HS-27A (cell line): Measurements from ENCODE around the gene PREPL.
"Not testable (repeated sequence)": the region's sequence is repeated elsewhere in the genome, so short reads cannot be mapped to it uniquely, and the experiment has no call there.

Source experiments
- DNase-seq: peaks from one replicate; pipeline ENCODE4 v3.0.0-alpha.2; 2012; ENCODE audit warnings: low read depth, missing footprints

Gene PREPL

DNA sequence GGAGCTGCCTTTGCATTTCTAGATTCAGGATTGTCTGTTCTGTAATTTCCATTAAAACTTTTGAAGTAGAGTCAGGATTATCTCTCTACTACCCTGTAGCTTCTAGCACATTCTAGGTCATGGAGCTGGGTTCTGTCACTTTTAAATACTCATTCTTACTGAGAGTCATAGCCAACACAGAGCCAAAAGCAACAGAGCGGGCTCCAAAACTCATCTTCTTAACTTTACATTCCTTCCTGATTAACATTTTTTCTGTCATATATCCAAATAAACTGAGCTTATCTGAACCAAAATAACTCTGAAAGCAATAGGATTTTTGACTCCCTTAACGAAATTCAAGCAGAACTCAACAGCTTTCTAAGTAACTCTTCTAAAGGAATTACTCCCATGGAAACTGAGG, 12.9 kb downstream of the PREPL start:
- DNase-seq: no peak

- DNase-seq: no peak
Measured at GRCh38 chr2:44347526-44347925, 13.8 kb downstream of the PREPL start.

DNA sequence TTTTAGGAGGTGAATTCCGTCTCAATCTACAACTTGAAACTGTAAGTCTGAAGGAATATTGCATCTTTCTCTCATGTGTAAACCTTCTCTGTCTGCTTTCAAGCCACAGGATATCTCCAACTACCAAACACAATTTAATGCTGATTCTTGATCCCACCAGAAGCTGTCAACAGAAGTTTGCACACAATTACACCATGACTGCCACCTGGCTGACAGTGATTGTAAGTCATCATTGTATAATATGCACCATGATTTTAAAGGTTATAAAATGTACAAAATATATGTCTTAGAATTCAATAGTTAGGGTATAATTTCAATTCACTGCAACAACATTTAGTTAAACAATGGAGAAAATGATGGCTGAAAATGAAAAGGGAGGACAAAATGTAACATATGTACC, 18.4 kb downstream of the PREPL start:
- no peak for DNase-seq

GRCh38 chr2:44335806-44336538, 25.3 kb downstream of the PREPL start:
- DNase-seq: no peak

DNA sequence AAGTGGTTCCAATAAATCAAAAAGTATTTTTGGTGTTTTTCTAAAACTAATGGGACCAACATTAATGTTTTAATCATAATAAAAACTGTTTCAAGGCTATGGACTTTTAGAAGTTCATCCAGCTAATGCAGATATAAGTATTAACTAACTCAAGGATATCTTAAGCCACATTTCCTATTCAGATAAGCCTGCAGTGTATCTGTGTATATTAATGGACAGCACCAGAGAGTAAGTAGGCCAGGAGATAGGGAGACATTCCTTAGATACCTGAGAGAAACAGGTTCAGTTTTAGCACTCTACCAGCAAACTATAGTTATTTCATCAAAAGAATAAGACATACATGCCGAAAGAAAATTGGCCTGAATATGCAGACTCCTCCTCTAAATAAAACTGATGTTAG, 27.3 kb downstream of the PREPL start:
- DNase-seq: no peak

DNA sequence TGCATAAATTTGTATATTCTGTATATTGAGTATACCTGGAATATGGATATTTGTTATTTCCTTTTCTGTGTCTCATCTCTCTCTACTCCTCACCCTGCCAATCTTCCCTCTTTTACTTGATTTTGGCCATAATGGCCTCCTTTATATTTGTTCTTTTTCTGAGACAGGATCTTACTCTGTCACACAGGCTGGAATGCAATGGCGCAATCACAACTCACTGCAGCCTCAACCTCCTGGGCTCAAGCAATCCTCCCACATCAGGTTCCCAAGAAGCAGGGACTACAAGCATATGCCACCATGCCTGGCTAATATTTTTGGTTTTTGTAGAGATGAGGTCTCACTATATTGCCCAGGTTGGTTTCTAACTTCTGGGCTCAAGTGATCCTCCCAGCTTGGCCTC, 30.5 kb downstream of the PREPL start:
- DNase-seq: no peak

- no peak for DNase-seq
Measured at GRCh38 chr2:44329343-44329742, 32.0 kb downstream of the PREPL start.

DNA sequence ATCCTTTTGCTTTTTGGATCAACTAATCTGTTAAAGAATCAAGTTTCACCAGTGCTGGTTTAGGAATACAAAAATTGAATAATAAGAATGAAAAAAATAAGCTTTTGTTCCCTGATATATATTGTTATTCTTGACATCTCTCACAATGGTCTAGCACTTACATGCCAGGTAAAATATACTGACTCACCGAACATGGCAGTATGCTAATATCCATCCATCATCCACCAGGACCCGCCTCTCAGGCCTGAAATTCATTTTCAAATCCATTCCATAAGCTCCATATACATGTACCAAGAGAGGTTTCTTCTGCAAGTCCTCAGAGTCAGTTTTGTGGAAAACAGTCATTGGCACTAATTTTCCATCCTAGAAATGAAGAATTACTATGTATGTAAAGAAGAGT, 32.5 kb downstream of the PREPL start:
- no peak for DNase-seq

DNA sequence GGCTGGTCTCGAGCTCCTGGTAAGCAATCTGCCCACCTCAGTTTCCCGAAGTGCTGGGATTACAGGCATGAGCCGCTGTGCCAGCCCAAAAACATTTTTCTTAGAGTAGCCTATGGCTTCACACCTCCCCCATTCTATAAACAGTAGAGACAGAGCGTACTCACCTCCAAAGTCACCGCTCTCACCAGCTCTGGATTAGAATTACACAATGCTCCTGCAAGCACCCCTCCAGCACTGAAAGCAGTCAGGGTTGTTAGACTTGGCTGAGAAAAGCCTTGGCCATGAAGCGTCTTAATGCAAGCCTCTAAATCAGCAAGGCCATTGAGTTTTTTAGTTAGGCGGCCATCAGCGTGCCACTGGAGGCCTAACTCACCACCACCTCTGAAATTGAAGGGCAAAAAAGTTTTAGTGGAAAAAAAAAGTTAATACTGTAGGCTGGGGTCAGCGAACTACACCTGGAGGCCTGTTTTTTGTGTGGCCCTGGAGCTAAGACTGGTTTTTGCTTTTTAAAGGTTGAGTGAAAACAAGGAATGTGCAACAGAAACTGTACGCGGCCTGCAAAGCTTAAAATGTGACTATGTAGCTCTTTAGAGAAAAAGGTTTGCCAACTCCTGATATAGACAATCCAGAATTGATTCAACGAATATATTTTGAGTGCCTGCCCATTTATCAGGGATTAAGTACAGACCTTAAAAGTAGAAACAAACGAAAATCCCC, 34.6 kb downstream of the PREPL start:
- DNase-seq: no peak

DNA sequence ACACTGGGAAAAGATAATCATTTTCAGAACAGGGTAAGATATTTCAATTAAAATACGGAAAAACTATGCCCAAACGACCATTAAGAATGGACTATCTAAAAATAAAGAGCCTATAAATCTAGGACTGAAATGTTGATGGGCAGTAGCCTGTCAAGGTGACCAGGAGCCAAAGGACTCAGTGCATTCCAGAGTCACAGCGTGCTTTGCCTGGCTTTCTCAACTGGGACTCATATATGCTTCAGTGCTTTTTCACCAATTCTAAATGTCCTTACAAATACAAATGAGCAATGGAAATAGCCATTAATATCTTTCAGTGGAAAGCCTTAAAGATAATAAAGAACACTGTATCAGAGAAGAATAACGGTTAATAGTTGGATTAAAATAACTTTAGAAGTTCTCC, 35.4 kb downstream of the PREPL start:
- no peak for DNase-seq

- no peak for DNase-seq
Measured at GRCh38 chr2:44324971-44325426, 36.3 kb downstream of the PREPL start.

- DNase-seq: no peak
Measured at GRCh38 chr2:44321360-44321759, 39.9 kb downstream of the PREPL start.

DNA sequence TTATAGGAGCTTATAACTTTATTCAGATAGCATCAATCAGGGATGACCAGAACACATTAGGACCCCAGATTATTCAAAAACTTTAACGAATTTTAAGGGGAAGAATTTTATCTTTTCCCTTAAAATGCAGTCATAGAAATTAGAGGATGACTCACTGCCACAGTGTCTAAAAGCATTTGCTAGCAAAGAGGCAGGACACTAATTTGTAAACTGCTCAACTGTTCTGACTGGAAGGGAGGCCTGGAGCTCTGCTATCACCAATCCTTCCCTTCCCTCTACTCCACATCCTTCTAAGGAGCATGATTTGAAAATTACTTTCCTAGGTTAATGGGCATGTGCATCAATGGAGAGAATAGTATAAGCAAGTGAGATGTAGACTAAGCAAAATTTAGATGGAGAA, 40.5 kb downstream of the PREPL start:
- DNase-seq: no peak

DNA sequence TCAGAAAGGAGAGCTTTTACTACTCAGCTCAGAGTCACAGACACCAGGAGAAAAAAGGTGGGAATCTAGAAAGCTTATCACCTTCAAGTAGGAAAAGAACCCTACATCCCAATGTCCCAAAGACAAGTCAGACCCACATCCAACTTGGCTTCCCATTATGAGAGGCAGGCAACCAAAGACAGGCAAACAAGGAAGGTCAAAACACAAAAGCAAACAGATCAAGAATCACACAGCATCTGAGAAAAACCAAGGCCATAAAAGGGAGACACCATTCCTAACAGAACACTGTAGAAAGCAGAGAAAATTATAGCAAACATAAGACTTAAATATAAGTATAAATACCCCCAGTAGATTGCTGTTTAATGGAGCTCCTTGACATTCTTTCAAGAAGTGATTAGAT, 45.3 kb downstream of the PREPL start:
- no peak for DNase-seq

DNA sequence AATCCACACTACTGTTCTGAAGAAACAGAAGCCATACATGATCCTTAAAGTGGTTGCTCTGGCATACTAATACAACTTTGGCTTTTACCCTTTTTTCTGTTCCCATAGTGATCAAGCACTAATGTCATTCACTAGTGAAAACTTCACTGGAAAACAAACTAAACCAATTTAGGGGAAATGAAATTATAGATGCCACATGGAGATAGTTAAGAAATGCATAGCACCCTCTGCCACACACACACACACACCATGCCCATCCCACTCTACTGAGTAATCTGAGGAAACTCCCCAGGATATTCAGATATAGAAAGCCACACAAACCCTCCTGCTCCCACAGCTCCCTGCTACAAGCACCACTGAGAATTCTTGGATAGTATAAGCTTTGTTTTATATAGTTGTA, 46.9 kb downstream of the PREPL start:
- DNase-seq: no peak

DNA sequence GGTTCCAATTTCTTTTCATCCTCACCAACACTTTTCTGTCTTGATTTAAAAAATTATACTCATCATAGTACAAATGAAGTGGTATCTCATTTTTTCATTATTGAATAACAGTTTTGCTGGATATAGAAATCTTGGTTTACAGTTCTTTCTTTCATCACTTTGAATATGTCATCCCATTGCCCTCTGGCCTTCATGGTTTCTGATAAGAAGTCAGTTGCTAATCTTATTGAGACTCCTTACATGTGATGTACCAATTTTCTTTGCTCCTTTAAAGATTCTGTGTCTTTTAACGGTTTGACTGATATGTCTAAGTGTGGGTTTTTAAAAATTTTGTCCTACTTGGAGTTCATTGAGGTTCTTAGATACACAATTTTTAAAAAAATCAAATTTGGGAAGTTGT, 51.0 kb downstream of the PREPL start:
- no peak for DNase-seq

DNA sequence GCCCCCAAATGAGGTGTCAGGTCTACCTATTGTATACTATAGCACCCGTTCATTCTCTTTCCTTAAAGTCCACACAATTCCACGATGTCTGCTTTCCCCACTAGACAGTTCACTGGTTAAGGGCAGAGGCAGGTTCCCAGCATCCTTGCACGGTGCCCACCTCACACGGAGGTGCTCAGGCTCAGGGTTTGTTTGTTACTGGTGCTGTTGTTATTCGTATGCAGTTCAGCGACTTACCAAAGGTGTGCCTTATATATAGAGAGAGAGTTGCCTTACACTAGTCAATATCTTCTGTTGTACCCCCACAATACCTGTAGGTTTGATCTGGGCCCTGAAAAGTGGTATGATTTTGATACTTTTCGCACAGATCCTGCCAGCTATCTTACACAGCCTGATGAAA, 55.4 kb downstream of the PREPL start:
- no peak for DNase-seq

- DNase-seq: no peak
Measured at GRCh38 chr2:44304258-44304657, 57.0 kb downstream of the PREPL start.

GRCh38 chr2:44303766-44304165, 57.5 kb downstream of the PREPL start:
- not testable (repeated sequence) for DNase-seq

GRCh38 chr2:44301111-44301510, 60.2 kb downstream of the PREPL start:
- DNase-seq: no peak

GRCh38 chr2:44299635-44300034, 61.7 kb downstream of the PREPL start:
- DNase-seq: no peak

DNA sequence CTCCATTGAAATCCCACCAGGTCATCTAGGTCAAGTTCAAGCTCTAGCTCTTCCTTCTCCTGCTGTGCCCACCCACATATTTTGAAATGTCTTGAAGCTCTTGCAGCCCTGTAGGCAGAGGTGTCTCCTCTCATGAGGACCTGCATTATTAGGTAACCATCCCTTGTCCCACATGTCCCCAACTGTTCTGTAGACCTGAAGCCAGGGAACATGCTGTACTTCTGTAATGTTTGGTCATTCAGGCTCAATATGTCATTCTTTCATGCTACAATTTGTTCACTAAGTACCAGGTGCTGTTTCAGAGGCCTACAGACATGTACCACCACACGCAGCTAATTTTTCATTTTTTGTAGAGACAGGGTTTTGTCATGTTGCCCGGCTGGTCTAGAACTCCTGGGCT, 63.9 kb downstream of the PREPL start:
- no peak for DNase-seq

GRCh38 chr2:44296653-44297052, 64.6 kb downstream of the PREPL start:
- no peak for DNase-seq
